Ishikawa (cell line): ENCODE data around the gene DOK6.

ENCODE experiments used
- CEBPB ChIP-seq: IDR thresholded peaks from 2 replicates; pipeline ENCODE4 v1.6.1; 2012
- CREB1 ChIP-seq: IDR thresholded peaks from 2 replicates; pipeline ENCODE4 v1.6.1; 2012; ENCODE audit warnings: low read depth
- EGR1 ChIP-seq: IDR thresholded peaks from 2 replicates; pipeline ENCODE4 v1.6.1; 2012
- EP300 ChIP-seq: IDR thresholded peaks from 2 replicates; pipeline ENCODE4 v1.6.1; 2012; ENCODE audit warnings: borderline replicate concordance
- FOXM1 ChIP-seq: IDR thresholded peaks from 2 replicates; pipeline ENCODE4 v1.6.1; 2012; ENCODE audit warnings: low read depth, borderline replicate concordance
- MAX ChIP-seq: IDR thresholded peaks from 2 replicates; pipeline ENCODE4 v1.6.1; 2012
- NFIC ChIP-seq: IDR thresholded peaks from 2 replicates; pipeline ENCODE4 v1.6.1; 2012
- RAD21 ChIP-seq: IDR thresholded peaks from 2 replicates; pipeline ENCODE4 v1.6.1; 2012; ENCODE audit warnings: low read depth
- REST ChIP-seq: IDR thresholded peaks from 2 replicates; pipeline ENCODE4 v1.6.1; 2012; ENCODE audit warnings: low read depth, mild to moderate bottlenecking
- TAF1 ChIP-seq: IDR thresholded peaks from 2 replicates; pipeline ENCODE4 v1.6.1; 2012; ENCODE audit warnings: low read depth, mild to moderate bottlenecking

GRCh38 chr18:69872661-69873060 is 472.0 kb downstream of the DOK6 start:
- no peak for TF ChIP-seq EP300
- no peak for TF ChIP-seq MAX
- no peak for TF ChIP-seq REST
- no peak for TF ChIP-seq RAD21
- no peak for TF ChIP-seq FOXM1
- TF ChIP-seq TAF1: no peak
- TF ChIP-seq CEBPB: no peak
- no peak for TF ChIP-seq CREB1
- no peak for TF ChIP-seq NFIC
- TF ChIP-seq EGR1: no peak
